GM19467 (cell line): ENCODE measurements around the gene SKAP1.
A peak's percentile ranks its signal among the peaks of the same experiment; 100 is the strongest.

Source experiments
- ATAC-seq: cut with Tn5 transposase; IDR thresholded peaks from one replicate; pipeline ENCODE4 v1.9.1; 2021; ENCODE audit warnings: mild to moderate bottlenecking, moderate library complexity; ENCODE audit not compliant: unreplicated experiment

Gene SKAP1

DNA sequence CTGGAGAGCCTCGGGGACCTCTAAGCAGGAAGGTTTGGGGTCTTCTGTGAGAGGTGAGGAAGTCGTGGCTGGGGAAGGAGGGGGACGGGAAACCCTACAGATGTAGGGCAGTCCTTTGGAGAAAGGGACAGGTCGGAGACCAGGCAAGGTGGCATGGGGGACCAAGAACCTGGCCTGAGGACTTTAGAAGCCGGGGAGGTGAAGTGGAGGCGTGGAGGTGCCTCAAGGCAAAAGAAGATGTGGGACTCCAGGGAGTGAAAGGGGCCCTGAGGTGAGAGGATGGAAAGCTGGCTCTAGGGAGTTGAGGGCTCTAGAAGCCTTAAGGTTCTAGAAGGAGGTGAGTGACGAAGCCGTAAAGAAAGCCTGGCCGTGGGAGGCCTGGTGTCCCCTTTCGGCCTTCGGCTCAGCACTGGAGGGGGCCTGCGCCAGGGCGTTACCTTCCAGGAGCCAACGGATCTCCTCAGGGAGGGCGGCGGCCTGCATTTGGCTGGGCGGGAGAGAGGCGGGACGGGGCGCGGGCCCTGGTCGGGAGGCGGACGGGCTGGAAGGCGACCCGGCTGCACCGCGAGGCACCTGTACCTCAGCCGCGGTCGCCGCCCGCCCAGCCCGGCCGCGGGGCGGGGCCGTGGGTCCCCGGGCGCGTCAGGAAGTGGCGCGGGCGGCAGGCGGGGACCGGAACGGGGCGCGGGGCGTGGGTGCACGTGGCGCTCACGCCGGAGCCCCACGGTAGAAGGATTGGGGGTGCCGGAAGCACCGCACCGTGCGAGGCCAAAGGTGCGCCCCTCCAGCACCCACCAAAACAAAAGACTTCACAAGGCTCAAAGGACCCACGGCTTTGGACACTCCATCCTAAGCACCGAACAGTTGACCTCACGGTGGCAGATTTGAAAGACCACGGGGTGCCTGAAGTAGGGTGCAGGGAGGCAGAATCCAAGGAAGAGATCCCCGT is at the start of gene SKAP1:
Gene SKAP1 (minus strand): TSS at position 577 of the 949 bp plus-strand sequence.
- no peak for ATAC-seq

DNA sequence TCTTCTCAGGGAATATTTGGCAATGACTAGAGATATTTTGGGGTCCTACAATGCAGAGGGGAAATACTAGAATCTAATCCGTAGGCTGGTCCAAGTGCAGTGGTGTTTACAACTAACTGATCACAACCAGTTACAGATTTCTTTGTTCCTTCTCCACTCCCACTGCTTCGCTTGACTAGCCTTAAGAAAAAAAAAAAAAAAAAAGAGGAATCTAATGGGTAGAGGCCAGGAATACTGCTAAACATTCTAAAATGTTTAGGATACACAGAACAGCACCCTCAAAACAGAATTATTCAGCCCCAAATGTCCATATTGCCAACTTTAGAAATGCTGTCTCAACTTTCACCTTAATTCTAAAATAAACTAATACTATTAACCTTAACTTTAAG is 49.0 kb upstream of the SKAP1 start:
- ATAC-seq: no peak

DNA sequence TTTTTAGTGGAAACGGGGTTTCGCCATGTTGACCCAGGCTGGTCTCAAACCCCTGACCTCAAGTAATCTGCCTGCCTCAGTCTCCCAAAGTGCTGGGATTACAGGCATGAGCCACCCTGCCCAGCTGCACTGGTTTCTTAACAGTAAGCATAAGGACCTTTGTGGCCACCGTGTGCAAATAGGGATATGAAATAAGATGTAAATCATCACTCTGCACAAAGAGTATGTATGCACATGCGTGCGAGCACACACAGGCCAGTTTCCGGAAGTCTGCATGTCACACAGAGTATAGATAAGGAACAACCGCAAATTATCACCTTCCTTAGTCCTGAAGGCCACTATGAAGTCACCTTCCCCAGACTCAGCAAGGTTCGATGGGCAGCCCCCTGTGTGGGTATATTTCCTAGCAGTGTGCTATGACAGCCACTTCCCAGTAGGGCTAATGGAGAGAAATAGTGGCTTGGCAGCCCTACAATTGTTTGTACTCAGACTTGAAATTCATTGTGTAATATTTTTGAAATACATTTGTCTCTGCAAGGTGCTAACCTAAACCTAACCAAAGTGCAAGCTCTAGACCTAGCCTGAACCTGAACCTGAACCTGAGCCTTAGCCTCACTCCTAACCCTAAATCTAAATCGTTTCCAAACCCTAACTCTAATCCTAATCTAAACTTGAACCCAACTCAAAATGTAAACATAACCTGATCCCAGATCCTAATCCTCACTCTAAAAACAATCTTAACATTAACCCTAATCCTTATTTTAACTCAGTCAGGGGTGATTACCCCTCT is 48.4 kb upstream of the SKAP1 start:
- ATAC-seq: peak; percentile 88

DNA sequence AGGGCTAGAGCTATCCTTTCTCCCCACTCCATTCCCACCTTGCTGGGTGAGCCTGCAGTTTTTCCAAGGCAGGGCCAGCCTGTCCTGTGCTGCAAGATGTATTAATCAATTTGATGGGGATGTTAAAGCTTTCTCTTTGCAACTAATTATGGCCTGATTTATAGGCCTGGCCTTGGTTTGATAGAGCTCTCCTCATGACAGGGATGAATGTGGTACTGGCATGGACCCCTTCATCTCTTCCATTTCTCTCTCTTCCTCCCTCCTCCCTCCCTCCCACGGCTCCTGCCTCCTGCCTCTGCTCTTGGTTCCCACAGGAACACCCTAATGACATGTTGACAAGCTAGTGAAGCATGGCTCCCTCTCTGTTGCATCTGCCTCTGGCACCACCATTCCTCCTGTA is 47.2 kb upstream of the SKAP1 start:
- no peak for ATAC-seq

DNA sequence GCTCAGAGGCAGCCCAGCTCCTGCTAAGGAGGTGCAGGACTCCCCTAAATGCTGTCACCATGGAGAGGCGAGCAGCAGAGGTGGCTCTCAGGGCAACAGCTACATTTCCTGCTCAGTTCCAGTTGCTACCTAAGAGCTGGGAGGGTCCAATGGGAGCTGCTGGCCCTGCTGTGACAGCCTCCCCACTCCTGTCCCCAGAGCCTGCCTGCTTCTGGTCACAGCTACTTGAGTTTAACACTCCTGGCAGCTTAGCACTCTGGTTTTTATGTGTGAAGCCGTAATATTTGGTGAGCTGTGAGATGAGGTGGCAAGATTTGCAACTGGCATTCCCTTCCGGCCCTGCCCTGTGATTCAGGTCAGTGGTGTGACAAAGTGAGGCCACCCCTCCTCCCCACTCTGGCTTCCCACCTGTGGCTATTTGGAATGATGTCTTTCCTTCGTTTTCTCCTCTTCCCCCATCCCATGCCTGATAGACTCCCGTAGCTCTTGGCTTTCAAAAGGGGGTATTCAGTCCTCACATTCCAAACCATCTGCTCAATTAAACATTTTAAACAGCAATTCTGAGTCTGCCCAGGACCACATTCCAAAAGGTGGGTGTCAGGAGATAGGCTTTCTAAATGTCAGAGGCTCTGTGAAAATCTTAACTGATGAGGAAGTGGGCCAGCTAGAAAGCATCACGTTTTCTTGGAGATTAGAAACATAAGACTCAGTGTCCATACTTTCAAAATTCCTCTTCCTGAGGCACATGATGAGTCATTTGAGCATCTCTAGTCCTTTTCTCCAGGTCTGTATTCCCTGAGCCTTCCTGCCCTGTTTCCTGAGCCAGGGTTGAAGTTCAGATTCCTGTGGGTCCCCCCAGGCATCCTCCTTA is 42.6 kb upstream of the SKAP1 start:
- no peak for ATAC-seq

- ATAC-seq: no peak
These were observed 41.9 kb upstream of the SKAP1 start for GRCh38 chr17:48471817-48472410.

GRCh38 chr17:48470388-48471034 is 40.5 kb upstream of the SKAP1 start:
- ATAC-seq: no peak

- ATAC-seq: no peak
These were observed 39.2 kb upstream of the SKAP1 start for GRCh38 chr17:48469227-48469626.

- no peak for ATAC-seq
These were observed 38.3 kb upstream of the SKAP1 start for GRCh38 chr17:48468299-48468698.

DNA sequence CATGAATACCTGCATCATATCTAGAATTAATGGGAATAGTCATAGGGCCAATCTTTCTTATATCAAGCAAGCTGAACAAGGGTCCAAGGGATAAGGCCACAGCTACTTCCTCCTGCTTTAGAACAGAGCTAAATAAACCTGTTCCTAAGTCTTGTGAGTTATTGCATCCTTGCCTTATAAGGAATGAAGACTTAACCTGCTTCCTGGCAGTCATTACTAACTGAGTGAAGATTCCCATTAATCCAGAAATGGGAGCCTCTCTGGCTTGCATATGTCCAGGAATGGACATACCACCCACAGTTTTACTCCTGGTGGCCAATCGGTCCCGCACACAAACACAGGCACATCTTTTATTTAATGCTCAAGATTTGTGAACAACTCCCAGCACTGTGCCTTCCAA is 35.9 kb upstream of the SKAP1 start:
- no peak for ATAC-seq

GRCh38 chr17:48463526-48463925 is 33.5 kb upstream of the SKAP1 start:
- ATAC-seq: no peak

GRCh38 chr17:48462946-48463345 is 32.9 kb upstream of the SKAP1 start:
- no peak for ATAC-seq

GRCh38 chr17:48460052-48460451 is 30.0 kb upstream of the SKAP1 start:
- no peak for ATAC-seq

DNA sequence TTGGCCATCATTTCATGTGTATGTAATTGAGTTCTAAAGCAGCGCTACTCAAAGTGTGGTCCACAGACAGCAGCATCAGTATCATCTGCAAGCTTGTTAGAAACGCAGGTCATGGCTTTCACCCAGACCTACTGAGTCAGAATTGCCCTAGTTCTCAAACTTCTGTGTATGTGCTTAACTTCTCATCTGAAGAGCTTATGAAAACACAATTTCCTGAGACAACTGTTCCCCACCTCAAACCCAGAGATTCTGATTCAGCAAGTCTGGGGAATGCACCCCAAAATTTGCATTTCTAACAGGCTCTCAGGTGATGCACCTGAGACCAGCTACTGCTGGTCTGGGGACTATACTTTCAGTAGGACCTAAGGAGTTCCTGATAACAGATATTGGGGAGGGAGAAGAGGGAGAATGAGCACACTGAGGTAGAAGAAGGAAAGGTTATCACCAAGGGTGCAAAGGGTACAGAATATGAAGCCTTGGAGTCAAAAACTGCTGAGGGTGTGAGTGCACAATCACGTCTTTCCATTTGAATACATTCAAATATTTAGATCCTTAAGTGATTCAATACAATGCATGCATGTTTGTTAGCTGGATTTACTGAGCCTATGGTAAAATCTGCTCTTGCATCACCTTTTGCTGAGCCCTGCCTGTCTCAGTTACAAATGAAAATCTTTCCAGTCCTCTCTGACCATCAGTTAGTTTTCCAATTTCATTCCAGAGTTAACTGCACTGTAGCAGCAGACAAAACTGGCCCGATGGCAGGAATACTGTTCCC is 29.2 kb upstream of the SKAP1 start:
- no peak for ATAC-seq

GRCh38 chr17:48457080-48457836 is 27.2 kb upstream of the SKAP1 start:
- peak; percentile 51 for ATAC-seq

DNA sequence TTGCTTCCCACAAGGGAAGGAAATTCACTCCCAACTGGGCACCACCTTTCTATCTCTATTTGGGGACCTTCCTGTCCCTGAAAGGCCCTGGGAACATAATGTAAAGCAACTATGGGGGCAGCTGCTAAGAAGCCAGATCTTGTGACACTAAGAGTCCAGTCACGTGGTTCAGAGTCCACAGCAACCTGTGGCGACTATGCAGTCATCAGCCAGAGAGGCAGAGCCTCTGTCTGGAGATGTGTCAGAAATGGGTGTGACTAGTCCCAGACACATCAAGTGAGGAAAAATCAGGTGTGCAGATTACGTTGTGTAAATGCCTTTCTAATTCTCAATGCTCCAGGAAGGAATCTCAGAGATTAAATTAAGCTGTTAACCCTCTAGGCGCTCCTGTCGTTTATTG is 26.6 kb upstream of the SKAP1 start:
- ATAC-seq: no peak

DNA sequence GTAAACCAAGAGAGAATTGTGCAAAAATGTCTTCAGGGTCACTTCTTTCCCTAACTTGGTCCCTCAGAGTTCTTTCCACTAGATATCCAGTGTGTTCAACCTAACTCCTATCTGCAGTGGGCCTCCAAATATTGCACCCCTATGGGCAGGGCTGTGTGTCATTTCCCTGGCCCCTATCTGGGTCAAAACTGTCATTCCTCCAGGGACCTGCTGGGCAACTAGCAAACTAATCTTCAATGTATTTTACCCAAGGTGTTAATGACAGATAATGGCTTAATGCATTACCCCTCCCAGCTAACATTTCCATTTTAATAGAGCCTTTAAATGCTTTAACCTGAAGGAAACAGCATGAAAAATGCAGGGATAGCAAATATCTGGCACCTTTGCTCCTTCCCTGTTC is 25.8 kb upstream of the SKAP1 start:
- no peak for ATAC-seq

- no peak for ATAC-seq
These were observed 23.4 kb upstream of the SKAP1 start for GRCh38 chr17:48453447-48453846.

DNA sequence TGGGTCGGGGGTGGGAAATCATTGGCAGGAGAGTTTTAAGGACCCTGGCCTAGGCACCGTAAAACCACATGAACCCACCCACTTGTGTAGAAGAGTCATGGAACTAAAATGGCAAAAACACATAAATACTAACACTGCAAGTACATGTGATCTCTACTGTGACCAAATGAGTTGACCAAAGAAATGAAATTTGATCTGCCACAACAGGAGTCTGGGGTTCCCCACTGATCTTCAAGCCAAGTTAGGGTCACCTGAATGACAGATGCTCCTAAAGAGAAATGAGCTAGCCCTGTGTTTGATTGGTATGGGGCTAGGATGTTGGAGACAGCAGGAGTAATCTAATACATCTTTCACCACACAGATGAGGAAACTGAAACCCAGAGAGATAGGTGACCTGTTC is 21.5 kb upstream of the SKAP1 start:
- no peak for ATAC-seq
